IMR-90 (cell line): ENCODE results near the gene TTYH3. TPM values are rescaled to one million over a fixed set of nuclear protein-coding genes. Genes with fewer than 3 reads are reported as not detected.

ENCODE experiments used
- ATAC-seq: fragments of 200-7000 bp; cut with Tn5 transposase; 2 replicates; pipeline ENCODE4 v1.9.1; 2020; ENCODE audit warnings: low read depth, mild to moderate bottlenecking, moderate library complexity
- BruUV-seq: library from RNA; stranded (reverse); fragments of 400-500 nt; replicated peaks from 2 replicates; lab custom pipeline; 2021; lab: Mats Ljungman, UMichigan
- CTCF ChIA-PET: fragments of 300-600 bp; formaldehyde crosslinking; extraction: SDS; loops from one replicate; lab custom pipeline; 2021; ENCODE audit warnings: antibody characterized with exemption; lab: Yijun Ruan, JAX
- POLR2A ChIA-PET: fragments of 300-600 bp; sonication (Branson Sonifier 250); formaldehyde crosslinking; loops from one replicate; lab custom pipeline; 2022; ENCODE audit warnings: antibody characterized with exemption; ENCODE audit not compliant: unreplicated experiment; lab: Charles Lee
- DNase-seq: peaks from one replicate; pipeline ENCODE4 v3.0.0; 2013
- H2AFZ ChIP-seq: replicated peaks from 2 replicates; pipeline ENCODE3; 2013; ENCODE audit warnings: low read length, mild to moderate bottlenecking; ENCODE audit not compliant: poor library complexity
- H2AK5ac ChIP-seq: 2 replicates; pipeline ENCODE4 v1.6.1; 2013; ENCODE audit warnings: low read depth, low read length, inconsistent platforms
- H2AK9ac ChIP-seq: replicated peaks from 2 replicates; pipeline ENCODE3; 2013; ENCODE audit warnings: mild to moderate bottlenecking, low read depth, low read length, moderate library complexity; ENCODE audit not compliant: poor library complexity
- H2BK120ac ChIP-seq: 2 replicates; pipeline ENCODE4 v1.6.1; 2013; ENCODE audit warnings: low read depth, low read length, inconsistent platforms
- H2BK15ac ChIP-seq: 3 replicates; pipeline ENCODE4 v1.6.1; 2013; ENCODE audit warnings: low read depth, low read length, inconsistent platforms
- H2BK20ac ChIP-seq: 2 replicates; pipeline ENCODE4 v1.6.1; 2013; ENCODE audit warnings: low read depth, mild to moderate bottlenecking, inconsistent platforms, low read length, moderate library complexity
- H2BK5ac ChIP-seq: 2 replicates; pipeline ENCODE4 v1.6.1; 2013; ENCODE audit warnings: mild to moderate bottlenecking, low read depth, low read length, inconsistent platforms; ENCODE audit not compliant: poor library complexity, severe bottlenecking
- H3K14ac ChIP-seq: replicated peaks from 2 replicates; pipeline ENCODE4 v1.6.1; 2013; ENCODE audit warnings: low read depth, low read length, inconsistent platforms
- H3K18ac ChIP-seq: 2 replicates; pipeline ENCODE4 v1.6.1; 2013; ENCODE audit warnings: low read depth, low read length, control low read depth
- H3K23ac ChIP-seq: 2 replicates; pipeline ENCODE4 v1.6.1; 2013; ENCODE audit warnings: low read depth, low read length, inconsistent platforms
- H3K27ac ChIP-seq: 2 replicates; pipeline ENCODE4 v1.5.1; 2013; ENCODE audit warnings: mild to moderate bottlenecking, control low read depth, low read length; ENCODE audit not compliant: insufficient read depth
- H3K27me3 ChIP-seq: 2 replicates; pipeline ENCODE4 v1.6.1; 2013; ENCODE audit warnings: low read length; ENCODE audit not compliant: control insufficient read depth, insufficient read depth
- H3K36me3 ChIP-seq: 2 replicates; pipeline ENCODE4 v1.6.1; 2013; ENCODE audit warnings: low read length, mixed read lengths; ENCODE audit not compliant: control insufficient read depth, insufficient read depth
- H3K4ac ChIP-seq: 2 replicates; pipeline ENCODE4 v1.6.1; 2013; ENCODE audit warnings: low read depth, low read length, inconsistent platforms
- H3K4me1 ChIP-seq: 2 replicates; pipeline ENCODE4 v1.6.1; 2013; ENCODE audit warnings: low read length, mixed read lengths; ENCODE audit not compliant: control insufficient read depth, insufficient read depth
- H3K4me2 ChIP-seq: 2 replicates; pipeline ENCODE4 v1.6.1; 2013; ENCODE audit warnings: low read depth, mild to moderate bottlenecking, control low read depth, low read length, moderate library complexity
- H3K4me3 ChIP-seq: 2 replicates; pipeline ENCODE4 v1.5.1; 2013; ENCODE audit warnings: low read depth, mild to moderate bottlenecking, control low read depth, low read length, moderate library complexity; ENCODE audit not compliant: insufficient read depth
- H3K56ac ChIP-seq: 2 replicates; pipeline ENCODE4 v1.6.1; 2013; ENCODE audit warnings: low read length, inconsistent platforms; ENCODE audit not compliant: insufficient read depth; ENCODE audit errors: extremely low read depth
- H3K79me1 ChIP-seq, 2 experiments: 2 replicates each; pipeline ENCODE4 v1.6.1; 2013; ENCODE audit warnings: low read length in 2 of 2, inconsistent platforms in 1 of 2, low read depth in 1 of 2
- H3K9ac ChIP-seq: 2 replicates; pipeline ENCODE4 v1.6.1; 2013; ENCODE audit warnings: low read depth, low read length, control low read depth
- H3K9me1 ChIP-seq: 2 replicates; pipeline ENCODE4 v1.6.1; 2013; ENCODE audit warnings: low read length, inconsistent platforms; ENCODE audit not compliant: insufficient read depth
- H3K9me3 ChIP-seq: 2 replicates; pipeline ENCODE4 v1.6.1; 2013; ENCODE audit warnings: low read length; ENCODE audit not compliant: control insufficient read depth, insufficient read depth
- H4K20me1 ChIP-seq: 2 replicates; pipeline ENCODE4 v1.6.1; 2013; ENCODE audit warnings: low read length, inconsistent platforms; ENCODE audit not compliant: insufficient read depth
- H4K5ac ChIP-seq: 2 replicates; pipeline ENCODE4 v1.6.1; 2013; ENCODE audit warnings: mild to moderate bottlenecking, low read depth, low read length, control low read depth
- H4K8ac ChIP-seq, 2 experiments: 2 replicates each; pipeline ENCODE4 v1.6.1; 2013; ENCODE audit warnings: low read depth in 2 of 2, low read length in 2 of 2, control low read depth in 1 of 2, inconsistent platforms in 1 of 2
- H4K91ac ChIP-seq: 2 replicates; pipeline ENCODE4 v1.6.1; 2013; ENCODE audit warnings: low read depth, low read length, inconsistent platforms; ENCODE audit not compliant: insufficient read depth
- CEBPB ChIP-seq: IDR thresholded peaks from 2 replicates; pipeline ENCODE4 v1.6.1; 2012; ENCODE audit warnings: low read depth, low read length, improper control_type of control experiment
- NFE2L2 ChIP-seq: fragments of 150-350 bp; IDR thresholded peaks from 2 replicates; pipeline ENCODE4 v1.6.1; 2016; ENCODE audit warnings: low read depth, mild to moderate bottlenecking, low read length
- WGBS, 2 experiments: methylation state at CpG; one replicate each; pipeline versions ENCODE4 v1.1.5 to v1.1.7; 2013; ENCODE audit warnings: missing lambda C conversion rate in 2 of 2; ENCODE audit not compliant: insufficient read length in 1 of 2; ENCODE audit errors: extremely low coverage in 2 of 2; 5-methylcytosine and 5-hydroxymethylcytosine counted together
- dilution Hi-C: fragments of 300-500 bp; cut with HindIII; formaldehyde crosslinking; loops from one replicate; pipeline ENCODE4 v1.14.3; 2018; ENCODE audit warnings: low sequenced_read_pairs; ENCODE audit not compliant: unreplicated experiment
- in situ Hi-C: fragments of 300-500 bp; cut with MboI; formaldehyde crosslinking; loops from 3 replicates; pipeline ENCODE4 v1.14.3; 2019; ENCODE audit warnings: low sequenced_read_pairs, inconsistent platforms, mixed read lengths
- intact Hi-C: fragments of 100-400 bp; cut with micrococcal nuclease; formaldehyde crosslinking; loops from 2 replicates; pipeline ENCODE4 v1.10.0; 2022
- polyA plus RNA-seq, 3 experiments: library from polyadenylated mRNA; depleted of rRNA; stranded (reverse); fragments of >200 nt; gene quantifications; 2 replicates each; pipeline ENCODE4 v1.2.3, GENCODE V29; 2012; ENCODE audit warnings: low replicate concordance in 1 of 3
- total RNA-seq: library from RNA; depleted of rRNA; stranded (reverse); fragments of >200 nt; gene quantifications from 2 replicates; pipeline ENCODE4 v1.2.3, GENCODE V29; 2012

The TTYH3 gene
- total and polyA plus RNA-seq, 2 of the 4 experiments (the other 2 are of a cell fraction), result 5.6 to 82.6 TPM

GRCh38 chr7:2613931-2614600 lies 17.7 kb upstream of the TTYH3 start:
- Histone ChIP-seq H3K23ac (0 out of 2 replicates have a peak overlapping the region, but pooled peaks have one; percentile 45), H4K8ac (no peak overlapping the region), H2BK20ac (no peak overlapping the region), H3K9me3 (no peaks in the 10 kb centered on the region), H3K36me3 (peaks cover 5% of the 10 kb centered on the region; the same call in 1 of the 2 replicates), H3K4me3 (no peak overlapping the region), H2BK5ac (no peak overlapping the region), H3K27me3 (peaks cover 2% of the 10 kb centered on the region), H3K56ac (no peak overlapping the region), H2BK120ac (no peak overlapping the region), H3K9me1 (peaks cover 4% of the 10 kb centered on the region; the same call in 1 of the 2 replicates), H4K91ac (no peak overlapping the region), H3K4me1 (peaks cover 12% of the 10 kb centered on the region; the same call in 1 of the 2 replicates), H4K20me1 (peaks cover 7% of the 10 kb centered on the region), H3K14ac (peak overlapping the region; percentile 37; the same call in 1 of the 2 replicates), H4K5ac (no peak overlapping the region), H3K79me1 (no peaks in the 10 kb centered on the region), H3K4ac (no peak overlapping the region; the same call in 1 of the 2 replicates), H2BK15ac (no peak overlapping the region), H2AK5ac (no peak overlapping the region), H3K9ac (no peak overlapping the region), H2AFZ (peak overlapping the region; percentile 54), H3K18ac (no peak overlapping the region), H3K4me2 (peak overlapping the region; percentile 81), H2AK9ac (no peak overlapping the region), H3K27ac (no peak overlapping the region)
- no peak for DNase-seq
- dilution Hi-C loops (no loop called here), in situ Hi-C loops (no loop called here), intact Hi-C loops (no loop called here)
- ChIA-PET CTCF (no interaction called here), POLR2A (interaction anchor here (0.6 kb wide), 1 partner anchor 46 kb away, joined by 5 read pairs; no protein-coding TSS in a partner anchor)
- BruUV-seq, result no TSS peak
- TF ChIP-seq NFE2L2 (no peak), CEBPB (0 out of 2 replicates have a peak, but pooled peaks have one; percentile 21)
- WGBS, 2 experiments, result 50% methylated on average over 12 of the region's 22 CpGs; no CpG with 5 or more reads in 1 of the 2 experiments
- peak; percentile 10 for ATAC-seq
